Right atrium auricular region (tissue), 2 donors: ENCODE measurements around the gene HBA2. TPM values are rescaled to one million over a fixed set of nuclear protein-coding genes. Genes with fewer than 3 reads are reported as not detected.
A peak's percentile ranks its signal among the peaks of the same experiment; 100 is the strongest.
"Not testable (repeated sequence)": the region's sequence is repeated elsewhere in the genome, so short reads cannot be mapped to it uniquely, and the experiment has no call there.

Experiments used
- DNase-seq: peaks from one replicate; pipeline ENCODE4 v3.0.0-alpha.2; 2019; ENCODE audit warnings: low spot score
- H3K27ac ChIP-seq, 2 donors: fragments of 200-600 bp; sonication (generic); 1 replicate in 1 of 2; 2 replicates in 1 of 2; pipeline ENCODE4 v1.5.1; 2016 to 2019
- H3K27me3 ChIP-seq, 2 donors: fragments of 200-600 bp; sonication (generic); one replicate each; pipeline versions ENCODE4 v1.5.1 to v1.6.0; 2017 to 2019
- H3K36me3 ChIP-seq: fragments of 200-600 bp; sonication (generic); one replicate; pipeline ENCODE4 v1.5.1; 2016
- H3K4me1 ChIP-seq, 2 donors: fragments of 200-600 bp; sonication (generic); one replicate each; pipeline versions ENCODE4 v1.5.1 to v1.6.0; 2017 to 2019
- H3K4me3 ChIP-seq, 2 donors: fragments of 200-600 bp; sonication (generic); 1 replicate in 1 of 2; 2 replicates in 1 of 2; pipeline ENCODE4 v1.5.1; 2017 to 2019; ENCODE audit warnings: mild to moderate bottlenecking in 1 of 2, moderate library complexity in 1 of 2
- H3K9me3 ChIP-seq, 2 donors: fragments of 200-600 bp; sonication (generic); one replicate each; pipeline ENCODE4 v1.5.1; 2019
- CTCF ChIP-seq, 2 donors: fragments of 200-600 bp; sonication (generic); IDR thresholded peaks; one replicate each; pipeline ENCODE4 v1.5.1; 2019; ENCODE audit warnings: antibody characterized with exemption in 2 of 2
- total RNA-seq, 2 donors: library from RNA; depleted of rRNA; stranded (reverse); fragments of >200 nt; gene quantifications; one replicate each; pipeline ENCODE4 v1.1.0, GENCODE V29; 2016

Gene HBA2
- total RNA-seq, 2 donors from 2014 or later, result 2,977 to 3,226 TPM

- TF ChIP-seq CTCF (IDR thresholded peaks at IDR 0.05), result no peak
- peaks cover 0 to 10% of the 10 kb centered on the region in 2 donors for H3K4me1 ChIP-seq
- no peaks in the 10 kb centered on the region for H3K27me3 ChIP-seq
- H3K27ac ChIP-seq, result no peak overlapping the region
- no peak for DNase-seq
- peak overlapping the region; percentile 26 to 55 for H3K4me3 ChIP-seq
- H3K9me3 ChIP-seq, result no peaks in the 10 kb centered on the region
- H3K36me3 ChIP-seq, result no peaks in the 10 kb centered on the region
These were observed 18.3 kb upstream of the HBA2 start for GRCh38 chr16:154217-155030.

DNA sequence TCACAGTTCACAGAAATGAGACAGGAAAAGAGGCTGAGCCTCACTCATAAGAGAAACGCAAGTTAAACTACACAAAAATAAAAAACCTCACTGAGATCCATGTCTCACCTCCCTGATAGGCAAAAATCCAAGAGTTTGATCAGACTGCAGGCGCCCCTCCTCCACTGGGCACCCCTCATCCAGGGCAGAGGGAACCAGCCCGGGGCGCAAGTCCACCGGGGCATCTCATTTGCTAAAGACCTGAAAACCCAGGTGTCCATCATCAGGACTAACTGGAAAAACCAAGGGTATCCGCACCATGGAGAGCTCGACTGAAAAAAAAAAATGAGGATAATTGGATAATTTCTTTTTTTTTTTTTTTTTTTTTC, 17.7 kb upstream of the HBA2 start:
- Histone ChIP-seq H3K9me3 (no peaks in the 10 kb centered on the region), H3K36me3 (no peaks in the 10 kb centered on the region), H3K27me3 (no peaks in the 10 kb centered on the region), H3K4me1 (peaks cover 0 to 10% of the 10 kb centered on the region in 2 donors), H3K4me3 (peak overlapping the region in 1 of 2 donors; percentile 55), H3K27ac (no peak overlapping the region)
- no peak for DNase-seq
- TF ChIP-seq CTCF (IDR thresholded peaks at IDR 0.05), result no peak

DNA sequence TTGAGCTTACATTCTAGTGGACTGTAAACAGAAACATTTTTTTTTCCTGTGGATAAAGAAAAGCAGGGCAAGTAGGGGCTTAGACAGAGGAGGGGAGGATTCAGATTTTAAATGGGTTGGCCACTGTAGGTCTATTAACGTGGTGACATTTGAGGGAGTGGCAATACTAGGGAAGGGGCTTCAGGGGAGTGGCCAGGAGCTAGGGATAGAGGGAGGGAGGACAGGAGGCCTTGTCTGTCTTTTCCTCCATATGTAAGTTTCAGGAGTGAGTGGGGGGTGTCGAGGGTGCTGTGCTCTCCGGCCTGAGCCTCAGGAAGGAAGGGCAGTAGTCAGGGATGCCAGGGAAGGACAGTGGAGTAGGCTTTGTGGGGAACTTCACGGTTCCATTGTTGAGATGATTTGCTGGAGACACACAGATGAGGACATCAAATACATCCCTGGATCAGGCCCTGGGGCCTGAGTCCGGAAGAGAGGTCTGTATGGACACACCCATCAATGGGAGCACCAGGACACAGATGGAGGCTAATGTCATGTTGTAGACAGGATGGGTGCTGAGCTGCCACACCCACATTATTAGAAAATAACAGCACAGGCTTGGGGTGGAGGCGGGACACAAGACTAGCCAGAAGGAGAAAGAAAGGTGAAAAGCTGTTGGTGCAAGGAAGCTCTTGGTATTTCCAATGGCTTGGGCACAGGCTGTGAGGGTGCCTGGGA, 13.4 kb upstream of the HBA2 start:
- Histone ChIP-seq H3K4me3 (no peak overlapping the region), H3K9me3 (no peaks in the 10 kb centered on the region), H3K27ac (no peak overlapping the region), H3K27me3 (no peaks in the 10 kb centered on the region), H3K4me1 (peaks cover 0 to 8% of the 10 kb centered on the region in 2 donors), H3K36me3 (no peaks in the 10 kb centered on the region)
- no peak for TF ChIP-seq CTCF (IDR thresholded peaks at IDR 0.05)
- DNase-seq, result no peak

DNA sequence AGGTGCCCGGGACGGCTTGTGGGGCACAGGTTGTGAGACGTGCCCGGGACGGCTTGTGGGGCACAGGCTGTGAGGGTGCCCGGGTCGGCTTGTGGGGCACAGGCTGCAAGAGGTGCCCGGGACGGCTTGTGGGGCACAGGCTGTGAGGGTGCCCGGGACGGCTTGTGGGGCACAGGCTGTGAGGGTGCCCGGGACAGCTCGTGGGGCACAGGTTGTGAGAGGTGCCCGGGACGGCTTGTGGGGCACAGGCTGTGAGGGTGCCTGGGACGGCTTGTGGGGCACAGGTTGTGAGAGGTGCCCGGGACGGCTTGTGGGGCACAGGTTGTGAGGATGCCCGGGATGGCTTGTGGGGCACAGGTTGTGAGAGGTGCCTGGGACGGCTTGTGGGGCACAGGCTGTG, 12.4 kb upstream of the HBA2 start:
- H3K27me3 ChIP-seq, DNase-seq, H3K36me3 ChIP-seq, H3K4me1 ChIP-seq, H3K27ac ChIP-seq, H3K9me3 ChIP-seq, H3K4me3 ChIP-seq: not testable (repeated sequence)

DNA sequence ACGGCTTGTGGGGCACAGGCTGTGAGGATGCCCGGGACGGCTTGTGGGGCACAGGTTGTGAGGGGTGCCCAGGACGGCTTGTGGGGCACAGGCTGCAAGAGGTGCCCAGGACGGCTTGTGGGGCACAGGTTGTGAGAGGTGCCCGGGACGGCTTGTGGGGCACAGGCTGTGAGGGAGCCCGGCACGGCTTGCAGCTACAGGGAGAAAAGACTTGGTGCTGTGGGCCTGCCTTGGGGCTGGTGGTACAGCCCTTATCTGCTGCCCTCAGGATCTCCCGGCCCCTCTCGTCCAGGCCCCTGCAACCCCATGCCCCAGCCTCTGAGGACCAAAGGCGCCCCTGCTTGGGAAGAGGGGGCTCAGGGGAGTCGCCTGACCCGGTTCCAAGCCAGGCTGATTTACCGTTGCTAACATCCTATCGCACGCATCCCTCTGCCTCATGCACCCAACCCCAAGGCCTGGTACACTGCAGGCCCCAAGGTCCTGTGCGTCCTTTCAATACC, 11.9 kb upstream of the HBA2 start:
- no peaks in the 10 kb centered on the region for H3K36me3 ChIP-seq
- H3K4me3 ChIP-seq, result no peak overlapping the region
- no peak for TF ChIP-seq CTCF (IDR thresholded peaks at IDR 0.05)
- no peak for DNase-seq
- no peak overlapping the region for H3K27ac ChIP-seq
- H3K9me3 ChIP-seq, result no peaks in the 10 kb centered on the region
- peaks cover 7 to 8% of the 10 kb centered on the region in 2 donors for H3K27me3 ChIP-seq
- peaks cover 0 to 9% of the 10 kb centered on the region in 2 donors for H3K4me1 ChIP-seq

DNA sequence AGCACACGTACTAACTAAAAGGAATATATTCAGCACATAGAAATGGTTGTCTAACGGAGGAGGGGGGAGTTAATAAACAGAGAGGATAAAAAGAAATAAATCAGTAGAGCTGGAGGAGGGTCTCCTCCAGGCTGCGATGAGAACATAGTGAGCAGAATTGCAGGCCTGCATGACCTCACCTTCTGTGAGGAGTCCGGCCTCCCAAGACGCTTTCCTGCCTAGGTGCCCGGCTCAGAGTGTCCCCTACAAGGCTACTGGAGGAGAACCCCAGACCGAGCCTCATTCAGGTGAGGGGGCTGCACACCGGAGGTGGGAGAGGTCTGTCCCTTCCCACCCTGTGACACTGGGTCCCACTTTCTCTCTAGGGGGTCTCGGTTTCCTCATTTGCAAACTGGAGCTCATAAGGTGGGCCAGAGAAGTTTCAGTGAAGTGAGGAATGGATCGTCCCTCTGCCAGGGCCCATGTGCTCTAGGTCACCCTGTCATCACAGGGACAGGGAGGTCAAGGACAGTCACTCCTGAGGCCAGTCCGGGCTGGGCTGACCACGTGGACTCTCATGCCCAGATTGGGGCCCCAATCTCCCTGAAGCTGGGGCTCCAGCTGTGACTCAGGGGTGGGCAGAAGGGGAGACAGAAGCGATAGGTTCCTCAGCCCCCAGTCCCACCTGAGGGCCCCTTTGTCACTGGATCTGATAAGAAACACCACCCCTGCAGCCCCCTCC, 10.2 kb upstream of the HBA2 start:
- peaks cover 21 to 25% of the 10 kb centered on the region in 2 donors for H3K27me3 ChIP-seq
- no peaks in the 10 kb centered on the region for H3K9me3 ChIP-seq
- TF ChIP-seq CTCF (IDR thresholded peaks at IDR 0.05), result no peak
- H3K36me3 ChIP-seq, result no peaks in the 10 kb centered on the region
- no peak overlapping the region for H3K27ac ChIP-seq
- H3K4me3 ChIP-seq, result no peak overlapping the region
- no peak for DNase-seq
- peaks cover 0 to 20% of the 10 kb centered on the region in 2 donors for H3K4me1 ChIP-seq

DNA sequence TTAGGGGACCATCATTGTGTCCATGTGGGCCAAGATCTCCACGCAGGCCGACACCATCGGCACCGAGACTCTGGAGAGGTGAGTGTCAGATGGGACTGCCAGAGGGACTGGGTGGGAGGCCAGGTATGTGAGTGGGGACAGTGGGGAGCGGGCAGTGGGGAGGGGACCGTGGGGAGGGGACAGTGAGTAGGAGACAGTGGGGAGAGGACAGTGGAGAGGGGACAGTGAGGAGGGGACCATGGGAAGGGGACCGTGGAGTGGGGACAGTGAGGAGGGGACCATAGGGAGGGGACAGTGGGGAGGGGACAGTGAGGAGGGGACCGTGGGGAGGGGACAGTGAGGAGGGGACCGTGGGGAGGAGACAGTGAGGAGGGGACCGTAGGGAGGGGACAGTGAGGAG, 9.5 kb upstream of the HBA2 start:
- H3K36me3 ChIP-seq, DNase-seq, H3K9me3 ChIP-seq, H3K4me3 ChIP-seq, H3K27ac ChIP-seq: not testable (repeated sequence)
- Histone ChIP-seq H3K27me3 (peaks cover 28 to 30% of the 10 kb centered on the region in 2 donors), H3K4me1 (peaks cover 0 to 20% of the 10 kb centered on the region in 2 donors)

DNA sequence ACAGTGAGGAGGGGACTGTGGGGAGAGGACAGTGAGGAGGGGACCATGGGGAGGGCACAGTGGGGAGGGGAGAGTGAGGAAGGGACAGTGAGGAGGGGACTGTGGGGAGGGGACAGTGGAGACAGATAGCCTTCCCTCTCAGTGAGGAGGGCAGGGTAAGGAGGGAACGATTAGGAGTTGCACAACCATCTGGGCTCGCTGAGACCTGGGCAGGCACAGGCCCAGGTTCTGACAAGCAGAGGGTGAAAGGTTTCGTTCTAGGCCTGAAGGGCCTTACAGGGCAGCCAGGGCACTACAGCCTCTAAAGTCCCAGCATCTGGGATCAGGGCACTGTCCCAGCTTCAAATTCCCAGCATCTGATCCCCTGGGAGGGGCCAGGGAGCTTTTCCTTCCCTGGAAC, 9.0 kb upstream of the HBA2 start:
- not testable (repeated sequence) for H3K27ac ChIP-seq, H3K9me3 ChIP-seq, H3K4me3 ChIP-seq, DNase-seq, H3K36me3 ChIP-seq
- peaks cover 28 to 36% of the 10 kb centered on the region in 2 donors for H3K27me3 ChIP-seq
- H3K4me1 ChIP-seq, result peaks cover 0 to 20% of the 10 kb centered on the region in 2 donors
